ENCODE measurements around the gene OR2D2.
"Not testable (repeated sequence)": the region's sequence is repeated elsewhere in the genome, so short reads cannot be mapped to it uniquely, and the experiment has no call there.

The OR2D2 gene

GRCh38 chr11:6892400-6892799 is at the start of gene OR2D2:
Gene OR2D2, minus strand, starts transcription at chr11:6892500. Its CDS starts 0 bp downstream, at chr11:6892500.
- no peak for DNase-seq

- DNase-seq = no peak
Observed at GRCh38 chr11:6941970-6942369, 49.7 kb upstream of the OR2D2 start.

GRCh38 chr11:6932145-6932544 is 39.8 kb upstream of the OR2D2 start:
- DNase-seq = no peak

GRCh38 chr11:6931146-6931713 is 38.9 kb upstream of the OR2D2 start:
- no peak for DNase-seq

- DNase-seq = no peak
Observed at GRCh38 chr11:6928916-6929315, 36.6 kb upstream of the OR2D2 start.

GRCh38 chr11:6927030-6927617 is 34.8 kb upstream of the OR2D2 start:
- no peak for DNase-seq

GRCh38 chr11:6926208-6927029 is 34.1 kb upstream of the OR2D2 start, which contains the start of gene ZNF215:
Gene ZNF215, plus strand, starts transcription at chr11:6926426. Its CDS starts 5,847 bp downstream, at chr11:6932273.
- peak; percentile 3 for DNase-seq

- DNase-seq = no peak
Observed at GRCh38 chr11:6925636-6926207, 33.4 kb upstream of the OR2D2 start.

GRCh38 chr11:6925007-6925577 is 32.8 kb upstream of the OR2D2 start:
- DNase-seq = no peak

GRCh38 chr11:6920702-6921101 is 28.4 kb upstream of the OR2D2 start, which contains the start of gene OR2D3:
Gene OR2D3, plus strand, starts transcription at chr11:6921002. Its CDS starts 0 bp downstream, at chr11:6921002.
- DNase-seq = no peak

- no peak for DNase-seq
Observed at GRCh38 chr11:6919698-6920097, 27.4 kb upstream of the OR2D2 start.

- no peak for DNase-seq
Observed at GRCh38 chr11:6911948-6912347, 19.6 kb upstream of the OR2D2 start.

- no peak for DNase-seq
Observed at GRCh38 chr11:6911378-6911777, 19.1 kb upstream of the OR2D2 start.

GRCh38 chr11:6904804-6905203 is 12.5 kb upstream of the OR2D2 start:
- not testable (repeated sequence) for DNase-seq

GRCh38 chr11:6900327-6900999 is 8.2 kb upstream of the OR2D2 start:
- no peak for DNase-seq

GRCh38 chr11:6898911-6899310 is 6.6 kb upstream of the OR2D2 start:
- DNase-seq = no peak

GRCh38 chr11:6895010-6895409 is 2.7 kb upstream of the OR2D2 start:
- DNase-seq = no peak

- DNase-seq = no peak
Observed at GRCh38 chr11:6894097-6894496, 1.8 kb upstream of the OR2D2 start.

GRCh38 chr11:6889835-6890234 is 2.5 kb downstream of the OR2D2 start:
- no peak for DNase-seq

- no peak for DNase-seq
Observed at GRCh38 chr11:6888830-6889229, 3.5 kb downstream of the OR2D2 start.

- not testable (repeated sequence) for DNase-seq
Observed at GRCh38 chr11:6887711-6888110, 4.6 kb downstream of the OR2D2 start.

- no peak for DNase-seq
Observed at GRCh38 chr11:6882751-6883150, 9.5 kb downstream of the OR2D2 start.

- DNase-seq = no peak
Observed at GRCh38 chr11:6876914-6877313, 15.4 kb downstream of the OR2D2 start.

Data from CD4-positive, alpha-beta T cell treated with Interleukin-12 subunit alpha and Interleukin-12 subunit beta, for 1 hour (primary cell).